SK-N-DZ (cell line): Measurements from ENCODE around the gene MAP1LC3B.

Source experiments
- DNase-seq: peaks from one replicate; pipeline ENCODE4 v3.0.0-alpha.2; 2015; ENCODE audit warnings: low spot score

The MAP1LC3B gene

GRCh38 chr16:87426423-87427215 lies 34.5 kb downstream of the MAP1LC3B start:
- DNase-seq, result no peak

- DNase-seq, result no peak
These were observed 39.8 kb downstream of the MAP1LC3B start for GRCh38 chr16:87431926-87432325.

GRCh38 chr16:87432330-87432915 lies 40.3 kb downstream of the MAP1LC3B start:
- no peak for DNase-seq

- no peak for DNase-seq
These were observed 42.1 kb downstream of the MAP1LC3B start for GRCh38 chr16:87434146-87434667.

GRCh38 chr16:87435372-87436224 lies 43.5 kb downstream of the MAP1LC3B start:
- no peak for DNase-seq

GRCh38 chr16:87436225-87437172 lies 44.4 kb downstream of the MAP1LC3B start:
- DNase-seq, result peak; percentile 20

- no peak for DNase-seq
These were observed 45.2 kb downstream of the MAP1LC3B start for GRCh38 chr16:87437327-87437726.

GRCh38 chr16:87437911-87438610 lies 45.9 kb downstream of the MAP1LC3B start:
- no peak for DNase-seq

GRCh38 chr16:87438611-87438985 lies 46.5 kb downstream of the MAP1LC3B start:
- no peak for DNase-seq

GRCh38 chr16:87439926-87440325 lies 47.8 kb downstream of the MAP1LC3B start:
- DNase-seq, result no peak

GRCh38 chr16:87441886-87442580 lies 49.9 kb downstream of the MAP1LC3B start:
- DNase-seq, result no peak

- no peak for DNase-seq
These were observed 50.4 kb downstream of the MAP1LC3B start for GRCh38 chr16:87442581-87442966.

- DNase-seq, result no peak
These were observed 50.9 kb downstream of the MAP1LC3B start for GRCh38 chr16:87443016-87443415.

- no peak for DNase-seq
These were observed 51.8 kb downstream of the MAP1LC3B start for GRCh38 chr16:87443964-87444363.

- DNase-seq, result no peak
These were observed 53.4 kb downstream of the MAP1LC3B start for GRCh38 chr16:87445486-87445885.

GRCh38 chr16:87446479-87446878 lies 54.3 kb downstream of the MAP1LC3B start:
- DNase-seq, result no peak

- no peak for DNase-seq
These were observed 55.2 kb downstream of the MAP1LC3B start for GRCh38 chr16:87447323-87447722.

GRCh38 chr16:87448866-87449265 lies 56.7 kb downstream of the MAP1LC3B start:
- no peak for DNase-seq

- no peak for DNase-seq
These were observed 59.6 kb downstream of the MAP1LC3B start for GRCh38 chr16:87451563-87452210.
